ENCODE results near the gene CDC25C. TPM values are rescaled to one million over a fixed set of nuclear protein-coding genes. Genes with fewer than 3 reads are reported as not detected.

The CDC25C gene
- total and polyA plus RNA-seq, 2 of the 4 experiments (the other 2 are of a cell fraction) = 7.3 to 8.2 TPM

DNA sequence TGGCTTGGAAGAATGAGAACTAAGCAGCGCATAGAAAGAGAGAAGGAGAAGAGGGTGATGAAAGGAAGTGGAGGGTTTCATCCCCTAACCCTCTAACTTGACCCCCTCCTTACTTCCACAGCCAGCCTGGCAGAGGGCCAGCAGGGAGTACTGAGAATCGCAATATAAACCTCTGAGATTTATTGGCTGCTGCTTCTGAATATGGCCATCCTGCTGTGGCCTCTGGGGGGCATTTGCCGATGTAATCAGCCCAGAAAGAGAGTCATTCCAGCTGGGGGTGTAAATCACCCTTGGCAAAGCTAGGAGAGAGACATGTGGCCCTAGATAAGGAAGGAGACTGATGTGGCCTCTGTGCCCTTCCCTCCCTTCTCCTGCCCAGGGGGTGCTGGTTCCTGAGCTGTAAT is 56.2 kb downstream of the CDC25C start:
- dilution Hi-C loops (cut with HindIII; ENCODE audit: low sequenced_read_pairs, unreplicated experiment) (no loop called here), intact Hi-C loops (cut with micrococcal nuclease) (no loop called here), in situ Hi-C loops (cut with MboI; ENCODE audit: low sequenced_read_pairs) (no loop called here)
- H3K18ac ChIP-seq (ENCODE audit: low read depth, low read length) = no peak overlapping the region
- H3K9me3 ChIP-seq (ENCODE audit: control insufficient read depth, insufficient read depth, low read length) = no peaks in the 10 kb centered on the region
- no peak overlapping the region for H4K8ac ChIP-seq (ENCODE audit: low read depth in 2 of 2, low read length in 2 of 2)
- no peak overlapping the region for H3K9ac ChIP-seq (ENCODE audit: low read depth, low read length)
- no peak overlapping the region for H2BK15ac ChIP-seq (ENCODE audit: low read depth, low read length)
- no peak overlapping the region for H2AK9ac ChIP-seq (replicated peaks; ENCODE audit: low read depth, low read length, poor library complexity)
- H3K9me1 ChIP-seq (ENCODE audit: insufficient read depth, low read length) = no peaks in the 10 kb centered on the region
- no peaks in the 10 kb centered on the region for H3K79me1 ChIP-seq (ENCODE audit: low read depth in 1 of 2, low read length in 2 of 2)
- no peak overlapping the region for H3K27ac ChIP-seq (ENCODE audit: insufficient read depth, low read length)
- ATAC-seq (ENCODE audit: low read depth) = no peak
- no peak overlapping the region for H3K23ac ChIP-seq (ENCODE audit: low read depth, low read length)
- no peak overlapping the region for H2BK120ac ChIP-seq (ENCODE audit: low read depth, low read length)
- no peak overlapping the region for H2BK20ac ChIP-seq (ENCODE audit: low read depth, low read length)
- peaks cover 32% of the 10 kb centered on the region for H3K27me3 ChIP-seq (ENCODE audit: control insufficient read depth, insufficient read depth, low read length)
- no peak overlapping the region for H3K4ac ChIP-seq (ENCODE audit: low read depth, low read length)
- 0% methylated on average over 1 of the region's 3 CpGs; no CpG with 5 or more reads in 1 of the 2 experiments for WGBS, 2 experiments (ENCODE audit: extremely low coverage in 2 of 2, insufficient read length in 1 of 2)
- H3K36me3 ChIP-seq (ENCODE audit: control insufficient read depth, insufficient read depth, low read length) = no peaks in the 10 kb centered on the region
- no peak overlapping the region for H2AFZ ChIP-seq (replicated peaks; ENCODE audit: low read length, poor library complexity)
- TF ChIP-seq MAZ (IDR thresholded peaks at IDR 0.05; ENCODE audit: borderline replicate concordance, low read depth, low read length) (no peak), SMC3 (IDR thresholded peaks at IDR 0.05; ENCODE audit: low read depth, low read length) (no peak)
- TF ChIP-seq, protein P1, sequence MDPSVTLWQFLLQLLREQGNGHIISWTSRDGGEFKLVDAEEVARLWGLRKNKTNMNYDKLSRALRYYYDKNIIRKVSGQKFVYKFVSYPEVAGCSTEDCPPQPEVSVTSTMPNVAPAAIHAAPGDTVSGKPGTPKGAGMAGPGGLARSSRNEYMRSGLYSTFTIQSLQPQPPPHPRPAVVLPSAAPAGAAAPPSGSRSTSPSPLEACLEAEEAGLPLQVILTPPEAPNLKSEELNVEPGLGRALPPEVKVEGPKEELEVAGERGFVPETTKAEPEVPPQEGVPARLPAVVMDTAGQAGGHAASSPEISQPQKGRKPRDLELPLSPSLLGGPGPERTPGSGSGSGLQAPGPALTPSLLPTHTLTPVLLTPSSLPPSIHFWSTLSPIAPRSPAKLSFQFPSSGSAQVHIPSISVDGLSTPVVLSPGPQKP (IDR thresholded peaks at IDR 0.05; ENCODE audit: borderline replicate concordance, low read depth, low read length) = no peak
- TF ChIP-seq, protein P2, sequence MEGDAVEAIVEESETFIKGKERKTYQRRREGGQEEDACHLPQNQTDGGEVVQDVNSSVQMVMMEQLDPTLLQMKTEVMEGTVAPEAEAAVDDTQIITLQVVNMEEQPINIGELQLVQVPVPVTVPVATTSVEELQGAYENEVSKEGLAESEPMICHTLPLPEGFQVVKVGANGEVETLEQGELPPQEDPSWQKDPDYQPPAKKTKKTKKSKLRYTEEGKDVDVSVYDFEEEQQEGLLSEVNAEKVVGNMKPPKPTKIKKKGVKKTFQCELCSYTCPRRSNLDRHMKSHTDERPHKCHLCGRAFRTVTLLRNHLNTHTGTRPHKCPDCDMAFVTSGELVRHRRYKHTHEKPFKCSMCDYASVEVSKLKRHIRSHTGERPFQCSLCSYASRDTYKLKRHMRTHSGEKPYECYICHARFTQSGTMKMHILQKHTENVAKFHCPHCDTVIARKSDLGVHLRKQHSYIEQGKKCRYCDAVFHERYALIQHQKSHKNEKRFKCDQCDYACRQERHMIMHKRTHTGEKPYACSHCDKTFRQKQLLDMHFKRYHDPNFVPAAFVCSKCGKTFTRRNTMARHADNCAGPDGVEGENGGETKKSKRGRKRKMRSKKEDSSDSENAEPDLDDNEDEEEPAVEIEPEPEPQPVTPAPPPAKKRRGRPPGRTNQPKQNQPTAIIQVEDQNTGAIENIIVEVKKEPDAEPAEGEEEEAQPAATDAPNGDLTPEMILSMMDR (conservative IDR thresholded peaks at IDR 0.05; ENCODE audit: low read depth, low read length) = no peak
- TF ChIP-seq, protein P3, sequence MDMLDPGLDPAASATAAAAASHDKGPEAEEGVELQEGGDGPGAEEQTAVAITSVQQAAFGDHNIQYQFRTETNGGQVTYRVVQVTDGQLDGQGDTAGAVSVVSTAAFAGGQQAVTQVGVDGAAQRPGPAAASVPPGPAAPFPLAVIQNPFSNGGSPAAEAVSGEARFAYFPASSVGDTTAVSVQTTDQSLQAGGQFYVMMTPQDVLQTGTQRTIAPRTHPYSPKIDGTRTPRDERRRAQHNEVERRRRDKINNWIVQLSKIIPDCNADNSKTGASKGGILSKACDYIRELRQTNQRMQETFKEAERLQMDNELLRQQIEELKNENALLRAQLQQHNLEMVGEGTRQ (IDR thresholded peaks at IDR 0.05; ENCODE audit: low read depth, low read length) = no peak
- no TSS peak for BruUV-seq (replicated peaks)
- H3K56ac ChIP-seq (ENCODE audit: extremely low read depth, insufficient read depth, low read length) = no peak overlapping the region
- H2AK5ac ChIP-seq (ENCODE audit: low read depth, low read length) = no peak overlapping the region
- ChIA-PET CTCF (interaction anchor here (0.7 kb wide), 1 partner anchor 14 kb away, joined by 5 read pairs; no protein-coding TSS in a partner anchor), POLR2A (ENCODE audit: unreplicated experiment) (no interaction called here)
- H3K4me1 ChIP-seq (ENCODE audit: control insufficient read depth, insufficient read depth, low read length) = no peaks in the 10 kb centered on the region; the same call in 1 of the 2 replicates
- no peak overlapping the region for H3K14ac ChIP-seq (replicated peaks; ENCODE audit: low read depth, low read length)
- H3K4me2 ChIP-seq (ENCODE audit: low read depth, low read length) = no peak overlapping the region
- H4K91ac ChIP-seq (ENCODE audit: insufficient read depth, low read depth, low read length) = no peak overlapping the region
- no peak overlapping the region for H4K5ac ChIP-seq (ENCODE audit: low read depth, low read length)
- no peaks in the 10 kb centered on the region for H4K20me1 ChIP-seq (ENCODE audit: insufficient read depth, low read length)
- DNase-seq = no peak
- no peak overlapping the region for H3K4me3 ChIP-seq (ENCODE audit: insufficient read depth, low read depth, low read length)
- H2BK5ac ChIP-seq (ENCODE audit: low read depth, low read length, poor library complexity, severe bottlenecking) = no peak overlapping the region

All from IMR-90 (cell line).